Ovary (tissue), 3 donors: ENCODE data around the gene TTC38.

Experiments used
- CTCF ChIP-seq, 3 donors: fragments of 450-650 bp in 2 of 3; fragments of 200-600 bp in 1 of 3; IDR thresholded peaks; one replicate each; pipeline versions ENCODE4 v1.5.1 to v1.8.0; 2016 to 2022; ENCODE audit warnings: antibody characterized with exemption in 3 of 3, mild to moderate bottlenecking in 1 of 3
- POLR2A ChIP-seq: fragments of 450-650 bp; IDR thresholded peaks from one replicate; pipeline ENCODE4 v1.6.1; 2017; ENCODE audit warnings: antibody characterized with exemption, mild to moderate bottlenecking, moderate library complexity
- donor health status: DM: no; HTN: no; CAD: no.

- TF ChIP-seq CTCF (IDR thresholded peaks at IDR 0.05) (no peak), POLR2A (no peak)
Measured at GRCh38 chr22:46339956-46340355, 72.1 kb downstream of the TTC38 start.
